Activated CD8-positive, alpha-beta memory T cell treated with anti-CD3 and anti-CD28 coated beads, Interleukin-2, amount 50 U/mL, for 4 hours (primary cell): ENCODE results near the gene PRKACA.

Experiments used
- DNase-seq: peaks from one replicate; pipeline ENCODE4 v3.0.0-alpha.2; 2020

PRKACA gene

DNA sequence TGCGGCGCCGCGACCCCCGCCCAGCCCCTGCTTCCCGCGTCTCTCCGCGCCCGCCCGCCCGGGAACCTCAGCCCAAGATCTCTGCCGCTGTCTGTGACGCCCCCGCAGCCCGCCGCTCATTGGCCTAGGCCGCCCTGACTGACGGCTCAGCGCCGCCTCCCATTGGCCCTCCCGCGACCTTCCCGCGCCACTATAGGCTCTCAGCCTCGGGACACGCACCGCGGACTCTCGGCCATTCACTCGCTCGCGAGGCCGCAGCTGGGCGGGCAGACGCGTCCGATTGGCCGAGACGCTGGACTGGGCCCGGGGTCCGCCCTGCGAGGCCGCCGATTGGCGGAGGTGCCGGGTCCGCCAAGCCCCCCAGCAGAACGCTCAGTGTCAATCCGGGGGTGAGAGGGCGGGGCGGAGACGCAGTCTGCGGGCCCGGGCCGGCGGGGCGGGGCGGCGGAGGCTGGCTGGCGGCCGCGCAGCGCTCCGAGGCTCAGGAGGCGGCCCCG is at the start of gene PRKACA:
PRKACA (minus strand) TSS at position 95 of the 497 bp plus-strand sequence. CDS start 215 bp downstream, outside the sequence.
- peak; percentile 98 for DNase-seq

DNA sequence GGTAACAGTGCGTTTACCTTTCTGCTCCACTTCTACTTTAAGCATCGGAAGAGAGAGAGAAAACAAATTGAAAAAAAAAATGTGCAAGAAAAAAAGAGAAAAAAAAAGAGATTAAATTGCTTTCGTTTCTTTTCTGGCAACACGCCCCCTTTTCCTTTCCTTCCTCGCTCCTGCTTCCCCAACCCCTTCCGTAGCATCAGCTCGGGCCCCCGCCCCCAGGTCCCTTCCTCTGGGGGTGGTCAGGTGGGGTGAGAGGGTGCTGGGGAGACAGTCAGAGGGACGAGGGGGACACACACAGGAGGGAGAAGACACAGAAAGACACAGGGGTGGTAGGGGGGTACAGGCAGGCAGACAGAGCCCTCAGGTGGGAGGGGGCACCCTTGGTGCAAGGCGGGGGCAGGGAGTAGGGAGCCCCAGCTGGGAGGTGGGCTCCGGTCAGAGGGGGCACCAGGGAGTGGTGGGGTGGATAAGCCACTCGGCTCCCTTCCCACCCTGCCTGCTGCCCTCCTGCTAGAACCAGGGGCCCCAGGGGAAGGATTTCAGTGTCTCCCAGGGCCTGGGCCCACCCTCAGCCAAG is 49.5 kb upstream of the PRKACA start:
- DNase-seq, result no peak

DNA sequence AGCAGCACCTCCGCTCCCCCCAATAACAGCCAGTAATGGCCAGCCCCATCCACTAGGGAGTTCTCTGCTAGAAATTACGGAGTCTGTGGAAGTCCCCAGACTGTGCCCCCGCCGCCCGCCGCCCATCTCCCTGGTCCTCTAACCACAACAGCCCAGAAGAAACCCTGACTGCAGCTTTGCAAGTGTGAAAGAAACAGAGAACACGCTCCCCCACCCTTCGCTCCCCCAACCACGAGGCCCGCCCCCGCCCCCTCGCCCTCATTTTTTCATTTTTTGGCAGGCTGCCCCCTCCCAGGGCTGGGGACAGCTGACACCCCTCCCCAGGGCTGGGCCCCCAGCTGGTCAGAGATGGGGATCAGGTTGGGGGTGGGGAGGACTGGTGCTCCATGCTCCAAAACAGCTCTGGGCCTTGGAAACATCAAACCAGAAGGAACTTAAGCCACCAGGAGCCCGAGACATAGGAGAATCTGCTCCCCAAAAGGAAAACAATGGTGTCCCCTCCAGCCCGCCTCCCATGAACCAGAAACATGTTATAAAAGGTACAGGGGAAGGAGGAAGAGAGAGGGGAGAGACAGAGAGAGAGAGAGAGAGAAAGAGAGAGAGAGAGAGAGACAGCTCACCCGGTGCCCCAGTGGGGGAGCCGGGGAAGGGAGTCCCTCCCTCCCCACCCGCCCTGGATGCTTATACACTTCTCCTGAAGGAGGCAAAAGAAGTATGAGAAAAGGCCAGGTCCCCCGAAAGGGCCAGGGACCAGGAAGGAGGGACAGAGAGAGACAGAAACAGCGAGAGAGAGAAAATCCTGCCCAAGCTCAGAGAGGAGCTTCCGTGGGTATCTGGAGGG is 48.6 kb upstream of the PRKACA start:
- no peak for DNase-seq

DNA sequence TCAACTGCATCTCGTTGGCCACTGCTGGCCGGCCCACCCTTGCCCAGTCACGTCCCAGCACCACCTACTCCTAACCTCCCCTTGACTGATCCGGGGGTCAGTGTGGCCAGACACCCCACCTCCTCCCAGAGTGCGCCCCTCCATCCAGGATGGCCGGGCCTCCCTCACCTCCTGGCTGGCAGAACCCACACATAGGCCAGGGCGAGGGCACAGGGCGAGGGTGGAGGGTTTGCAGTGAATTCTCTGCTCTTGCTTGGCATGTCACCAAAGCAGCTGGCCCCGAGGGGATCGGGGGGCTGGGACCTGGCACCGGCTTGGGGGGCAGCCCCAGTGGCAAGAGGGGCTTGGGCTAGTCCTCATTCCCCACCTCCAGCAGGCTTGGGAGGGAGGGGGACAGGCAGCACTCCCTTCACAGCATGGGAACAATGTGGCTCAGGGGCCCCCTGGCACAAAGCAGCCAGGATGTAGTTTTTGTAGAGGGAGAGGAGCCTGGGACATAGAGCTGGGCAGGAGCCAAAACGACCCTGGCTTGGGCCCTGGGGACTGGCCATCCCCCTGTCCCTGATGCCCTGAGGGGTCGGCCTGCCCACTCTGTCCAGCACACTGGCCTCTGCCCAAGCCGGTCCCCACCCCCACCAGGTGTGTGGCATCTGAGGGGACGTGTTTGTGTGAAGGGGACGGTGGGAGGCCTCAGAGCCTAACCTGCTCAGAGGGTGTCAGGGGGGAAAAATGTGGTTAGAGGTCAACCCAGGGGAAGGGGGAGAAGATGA is 47.3 kb upstream of the PRKACA start:
- no peak for DNase-seq

DNA sequence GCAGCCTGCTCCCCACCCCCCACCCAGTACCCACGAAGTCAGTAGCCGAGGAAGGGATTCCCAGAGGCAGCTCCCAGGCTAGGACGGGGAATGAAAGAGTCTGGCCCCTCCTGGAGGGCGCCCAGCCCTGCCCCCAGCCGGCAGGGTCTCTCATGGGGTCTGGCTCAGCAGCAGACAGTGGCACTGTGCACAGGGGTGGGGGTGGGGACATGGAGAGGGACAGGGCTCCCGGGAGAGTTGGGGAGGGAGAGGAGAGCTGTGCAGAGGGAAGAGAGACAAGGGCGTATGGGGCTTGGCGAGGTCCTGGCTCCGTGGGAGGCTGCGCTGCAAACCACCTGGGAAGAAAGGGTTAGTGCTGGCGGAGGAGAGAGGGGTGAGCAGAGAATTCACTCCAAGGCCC is 46.5 kb upstream of the PRKACA start:
- no peak for DNase-seq

DNA sequence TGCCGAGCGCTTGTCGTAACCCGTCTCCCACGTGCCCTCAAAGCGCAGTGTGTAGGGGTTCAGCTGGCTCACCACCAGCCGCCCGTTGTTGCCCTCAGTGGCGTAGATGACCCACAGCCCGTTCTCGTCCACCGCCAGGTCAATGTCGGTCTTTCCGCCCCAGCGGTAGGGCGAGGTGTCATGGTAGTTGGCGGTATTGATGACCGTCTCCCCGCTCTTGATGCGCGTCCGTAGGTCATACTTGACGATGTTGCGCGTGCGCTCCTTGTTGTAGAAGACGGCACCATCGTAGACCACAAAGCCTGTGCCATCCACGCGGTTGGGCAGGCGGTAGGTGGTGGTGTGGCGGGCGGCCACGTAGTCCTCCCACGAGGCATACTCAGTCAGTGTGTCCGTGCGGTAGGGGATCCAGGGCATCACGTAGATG is 45.3 kb upstream of the PRKACA start:
- no peak for DNase-seq

DNA sequence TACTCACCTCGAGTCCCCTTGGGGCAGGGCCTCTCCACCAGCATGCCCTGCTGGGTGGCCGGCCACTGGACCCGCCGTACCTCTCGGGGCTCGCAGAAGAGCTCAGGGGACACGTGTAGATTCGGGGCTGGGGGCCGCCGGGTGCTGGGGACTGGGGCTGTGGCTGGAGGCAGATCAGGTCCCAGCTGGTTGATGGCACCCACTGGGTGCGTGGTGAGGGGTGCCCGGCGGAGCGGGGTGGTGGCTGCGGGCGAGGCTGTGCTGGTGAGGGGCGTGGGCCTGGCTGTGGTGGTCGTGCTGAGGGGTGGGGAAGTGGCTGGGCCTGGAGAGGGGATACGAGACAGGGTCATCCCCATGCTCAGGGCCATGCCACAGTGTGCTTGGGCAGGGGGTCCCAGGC is 43.7 kb upstream of the PRKACA start:
- no peak for DNase-seq

DNA sequence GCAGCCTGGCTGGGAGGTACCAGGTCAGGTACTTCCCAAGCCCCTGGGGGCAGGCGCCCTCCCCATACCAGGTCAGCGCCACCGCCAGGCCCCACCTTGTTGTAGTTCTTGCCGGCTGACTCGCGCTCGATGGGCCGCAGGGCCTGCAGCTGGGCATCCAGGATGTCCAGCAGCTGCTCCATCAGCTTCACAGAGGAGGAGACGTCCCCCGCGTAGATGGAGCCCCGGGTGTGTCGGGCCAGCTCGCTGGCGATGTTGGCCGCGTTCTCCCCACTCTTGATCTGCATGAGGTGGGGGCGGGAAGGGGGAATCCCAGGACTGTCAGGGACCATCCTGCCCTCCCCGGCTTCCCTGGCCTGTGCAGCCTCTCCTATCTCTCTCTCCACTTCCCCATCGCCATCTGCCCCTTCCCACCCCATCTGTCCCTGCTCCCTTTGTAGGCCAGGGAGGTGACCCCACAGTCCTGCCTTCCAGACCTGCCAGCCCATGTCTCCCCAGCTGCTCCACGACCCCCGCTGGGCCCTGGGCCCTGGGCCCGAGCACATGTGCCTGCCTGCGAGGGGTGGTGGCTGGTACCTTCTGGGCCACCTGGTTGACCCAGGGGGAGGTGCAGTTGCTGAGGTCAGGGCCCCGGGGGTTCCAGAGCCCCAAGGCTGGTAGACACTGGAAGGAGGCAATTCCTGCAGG is 42.6 kb upstream of the PRKACA start:
- DNase-seq, result no peak

DNA sequence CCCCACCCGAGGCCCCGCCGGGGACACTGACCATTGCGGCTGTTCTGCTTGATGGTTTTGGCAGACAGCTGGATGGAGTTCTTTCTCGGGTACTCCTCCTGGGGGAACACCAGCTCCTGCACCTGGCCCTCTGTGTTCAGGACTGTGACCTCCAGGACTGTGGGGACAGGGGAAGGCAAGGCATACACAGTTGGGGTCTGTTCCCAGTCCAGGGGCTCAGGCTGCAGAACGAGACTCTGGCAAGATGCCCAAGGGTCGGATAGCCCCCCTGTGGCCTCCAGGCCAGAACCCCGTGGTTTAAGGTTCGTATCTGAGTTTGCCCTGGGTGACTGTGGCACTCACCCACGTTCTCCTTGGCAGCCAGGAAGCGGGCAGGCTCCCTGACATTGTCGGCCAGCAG is 41.5 kb upstream of the PRKACA start:
- DNase-seq, result no peak

DNA sequence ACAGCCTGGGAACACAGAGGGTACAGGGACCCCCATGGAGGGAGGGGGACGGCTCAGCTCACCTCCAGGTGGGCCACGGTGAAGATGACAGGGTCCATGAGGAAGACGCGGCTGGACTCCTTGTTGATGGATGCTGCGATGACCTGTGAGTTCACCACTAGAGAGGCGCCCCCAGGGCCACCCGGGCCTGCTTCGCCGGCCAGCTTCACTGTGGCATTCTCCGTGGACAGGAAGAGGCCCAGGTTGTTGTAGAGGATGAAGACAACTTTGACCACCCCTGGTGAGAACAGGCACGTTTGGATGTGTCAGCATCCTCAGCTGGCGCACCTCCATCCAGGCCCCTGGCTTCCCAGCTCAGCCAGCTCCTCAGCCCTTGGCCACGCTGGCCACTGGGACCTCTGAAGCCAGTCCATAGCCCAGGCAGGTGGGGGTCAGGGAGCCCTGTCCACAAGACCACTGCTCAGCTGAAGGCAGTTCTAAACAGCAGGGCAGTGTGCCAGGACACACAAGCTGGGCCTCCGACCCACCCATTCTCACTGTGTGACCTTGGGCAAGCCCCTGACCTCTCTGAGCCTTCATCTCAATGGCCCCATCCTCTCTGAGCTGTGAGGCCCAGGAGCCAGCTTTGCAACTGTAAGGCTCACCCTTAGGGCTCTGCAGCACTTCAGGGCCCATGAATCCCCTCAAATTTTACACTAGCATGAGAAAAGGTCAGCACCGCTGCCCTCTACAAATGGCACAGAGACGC is 40.9 kb upstream of the PRKACA start:
- no peak for DNase-seq

DNA sequence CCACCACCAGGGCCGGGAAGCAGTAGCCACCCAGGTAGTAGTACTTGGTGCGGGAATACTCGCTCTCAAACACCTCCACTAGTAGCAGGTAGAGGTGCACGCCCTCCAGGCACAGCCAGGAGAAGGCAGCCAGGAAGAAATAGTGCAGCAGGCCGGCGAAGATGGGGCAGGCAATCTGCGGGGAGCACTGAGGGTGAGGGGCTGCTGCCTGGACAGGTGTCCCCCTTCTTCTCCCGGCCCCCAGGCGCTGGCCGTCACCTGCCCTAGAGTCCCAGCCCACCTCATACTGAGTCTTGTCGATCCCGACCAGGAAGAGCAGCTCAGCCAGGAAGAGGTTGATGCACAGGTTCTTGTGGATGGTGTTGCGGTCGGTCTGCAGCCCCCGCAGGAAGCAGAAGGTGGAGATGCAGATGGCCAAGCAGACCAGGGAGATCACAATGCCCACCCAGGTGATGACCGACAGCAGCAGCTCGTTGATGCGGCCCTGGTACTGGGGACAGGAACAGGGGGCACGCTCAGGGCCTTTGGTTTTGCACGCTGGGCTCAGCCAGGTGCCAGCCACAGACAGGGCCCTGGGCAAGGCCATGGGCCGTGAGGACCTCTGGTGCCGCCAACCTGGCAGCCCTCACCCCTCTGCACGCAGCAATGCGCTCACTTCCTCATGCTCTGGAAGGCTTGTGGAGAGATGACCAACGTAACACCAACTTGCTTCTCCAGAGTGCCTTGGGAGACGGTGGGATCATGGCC is 39.6 kb upstream of the PRKACA start:
- DNase-seq, result no peak

DNA sequence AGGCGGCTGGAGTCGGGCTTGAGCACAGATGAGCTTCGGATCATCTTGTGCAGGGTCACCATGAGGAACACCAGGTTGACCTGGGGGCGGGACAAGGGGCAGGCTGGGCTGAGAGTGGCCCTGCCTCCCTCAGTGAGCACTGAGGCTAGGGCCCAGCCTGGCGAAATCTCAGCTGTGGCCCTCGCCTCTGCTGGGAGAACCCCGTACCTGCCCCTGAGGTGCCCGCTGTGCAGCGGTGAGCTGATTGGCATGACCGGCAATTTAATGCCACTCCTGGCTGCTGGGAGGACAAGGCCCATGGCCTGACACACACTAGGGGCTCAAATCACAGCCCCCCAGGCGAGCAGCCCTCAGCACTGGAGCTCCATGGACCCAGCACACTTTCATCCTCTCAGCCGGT is 38.6 kb upstream of the PRKACA start:
- DNase-seq, result no peak

DNA sequence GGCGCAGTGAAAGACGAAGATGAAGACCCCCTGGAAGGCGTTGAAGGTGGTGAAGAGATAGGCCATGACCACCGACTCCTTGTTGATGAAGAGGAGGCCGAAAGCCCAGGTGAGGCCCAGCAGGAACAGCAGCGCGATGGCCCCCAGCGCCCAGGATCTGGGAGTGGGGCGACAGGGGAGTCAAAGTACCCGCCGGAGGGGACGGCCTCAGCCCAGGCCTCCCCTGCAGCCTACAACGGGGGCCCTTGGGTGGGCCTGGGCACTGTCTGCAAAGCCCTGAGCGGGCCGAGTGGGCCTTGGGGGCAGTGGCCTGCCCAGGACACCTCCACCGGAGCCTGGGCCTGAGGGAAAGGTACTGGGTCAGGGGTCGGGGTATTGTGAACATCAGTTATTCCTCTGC is 37.8 kb upstream of the PRKACA start:
- DNase-seq, result no peak

DNA sequence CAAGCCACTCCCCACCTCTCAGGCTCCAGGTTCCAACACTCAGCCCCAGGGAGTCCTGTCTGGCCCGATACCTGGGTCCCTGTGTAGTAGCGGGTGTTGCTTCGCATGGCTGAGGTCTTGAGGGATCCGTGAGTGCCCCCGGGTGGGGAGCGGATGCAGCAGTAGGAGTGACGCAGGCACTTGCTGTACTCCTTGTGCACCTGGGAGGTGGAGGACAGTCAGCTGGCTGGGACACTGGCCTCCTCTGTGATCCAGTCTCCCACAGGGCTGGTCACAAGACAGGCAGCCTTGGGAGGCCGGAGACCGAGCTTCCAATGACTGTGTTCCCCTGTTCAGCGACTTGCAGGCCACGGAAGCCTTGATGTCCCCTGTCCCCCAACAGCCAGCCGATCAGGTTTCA is 35.2 kb upstream of the PRKACA start:
- no peak for DNase-seq

DNA sequence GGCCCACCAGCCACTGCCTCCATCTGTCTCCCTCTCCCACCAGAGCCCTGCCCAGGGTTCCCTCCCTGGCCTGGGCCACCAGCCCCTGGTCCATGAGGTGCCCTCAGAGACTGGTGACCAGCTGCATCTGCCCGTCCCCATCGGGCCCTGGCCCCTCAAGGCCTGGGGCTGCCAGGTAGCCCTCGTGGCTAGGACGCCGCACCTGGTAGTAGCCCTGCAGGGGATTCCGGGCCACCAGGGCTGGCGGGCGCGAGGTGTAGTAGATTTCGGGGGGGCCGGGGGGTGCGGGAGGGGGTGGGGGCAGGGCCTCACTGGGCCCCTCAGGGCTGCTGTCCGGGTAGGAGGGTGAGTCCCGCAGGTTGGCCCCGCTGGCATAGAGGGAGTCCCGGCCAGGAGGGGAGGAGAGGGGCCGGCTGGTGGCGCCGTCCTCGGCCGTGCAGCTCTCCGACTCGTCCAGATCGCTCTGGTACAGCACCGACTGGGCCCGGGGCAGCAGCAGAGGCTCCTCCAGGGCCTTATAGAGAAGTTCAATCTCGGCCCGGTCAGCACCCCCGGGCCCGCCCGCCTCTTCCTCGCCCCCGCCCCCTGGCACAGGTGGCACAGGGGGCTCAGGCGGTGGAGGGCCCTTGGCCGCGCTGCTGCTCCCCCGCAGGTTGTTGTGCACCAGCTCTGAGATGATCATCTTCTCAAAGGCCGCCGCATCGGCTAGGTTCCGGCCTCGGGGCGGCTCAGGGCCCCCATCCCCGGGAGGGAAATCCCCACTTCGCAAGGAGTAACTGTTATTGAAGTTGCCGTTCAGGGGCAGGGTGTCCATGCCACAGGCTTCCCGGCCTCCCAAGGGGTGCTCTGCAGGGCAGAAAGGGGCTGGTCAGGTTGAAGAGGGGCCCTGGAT is 33.5 kb upstream of the PRKACA start:
- DNase-seq, result no peak

DNA sequence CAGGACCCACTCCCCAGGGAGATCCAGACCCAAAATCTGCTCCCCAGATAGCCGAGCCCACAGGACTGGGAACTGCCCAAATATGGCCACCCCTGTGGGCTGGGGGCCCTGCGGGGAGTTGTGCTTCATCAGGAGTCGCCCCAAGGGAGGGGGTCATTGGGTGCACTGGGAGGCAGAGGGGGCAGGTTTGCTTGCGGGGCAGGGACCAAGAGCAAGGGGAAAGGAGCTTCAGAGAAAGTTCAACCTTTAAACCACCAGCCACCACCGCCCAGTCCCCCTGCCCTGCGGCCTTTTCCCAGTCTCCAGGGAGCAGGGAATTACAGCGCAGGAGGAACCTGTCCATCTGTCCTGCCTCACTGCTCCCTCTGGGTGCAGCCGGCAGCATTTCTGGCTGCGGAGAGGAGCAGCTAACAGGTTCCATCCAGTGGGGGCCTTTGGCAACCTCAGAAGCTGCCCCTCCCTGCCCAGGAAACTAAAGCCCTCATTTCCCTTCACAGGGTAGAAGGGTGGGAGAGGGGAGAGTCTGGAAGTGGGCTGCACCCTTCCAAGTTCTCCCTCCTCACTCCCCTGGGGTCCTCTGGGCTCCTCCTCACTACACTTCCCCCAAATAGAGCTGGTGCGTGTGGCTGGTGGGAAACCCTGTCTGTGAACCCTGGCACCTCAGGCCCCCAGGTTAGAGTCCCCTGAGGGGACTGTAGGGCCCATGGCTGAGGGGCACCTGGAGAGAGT is 32.6 kb upstream of the PRKACA start:
- no peak for DNase-seq

DNA sequence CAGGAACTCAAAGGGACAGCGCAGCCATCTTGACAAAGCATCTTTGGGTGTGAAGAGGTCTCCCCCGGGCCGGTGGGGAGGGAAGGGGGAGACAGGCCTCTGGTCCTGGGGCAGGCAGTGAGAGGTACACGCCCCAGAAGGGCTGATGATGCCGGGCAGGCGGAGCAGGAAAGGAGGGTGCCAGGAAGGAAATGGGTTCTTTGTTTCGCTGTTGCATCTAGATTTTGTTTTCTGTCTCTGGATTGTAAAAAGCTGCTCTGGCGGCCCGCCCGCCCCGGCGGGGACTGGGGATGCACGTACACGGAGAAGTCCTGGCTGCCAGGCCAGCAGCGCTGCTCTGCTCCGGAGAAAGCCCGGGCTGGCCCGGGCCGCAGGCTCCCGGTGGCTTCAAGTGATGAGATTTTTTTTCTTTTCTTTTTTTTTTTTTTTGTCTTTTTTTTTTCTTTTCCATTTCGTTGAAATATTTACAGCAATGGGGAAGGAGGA is 32.0 kb upstream of the PRKACA start:
- peak; percentile 51 for DNase-seq

DNA sequence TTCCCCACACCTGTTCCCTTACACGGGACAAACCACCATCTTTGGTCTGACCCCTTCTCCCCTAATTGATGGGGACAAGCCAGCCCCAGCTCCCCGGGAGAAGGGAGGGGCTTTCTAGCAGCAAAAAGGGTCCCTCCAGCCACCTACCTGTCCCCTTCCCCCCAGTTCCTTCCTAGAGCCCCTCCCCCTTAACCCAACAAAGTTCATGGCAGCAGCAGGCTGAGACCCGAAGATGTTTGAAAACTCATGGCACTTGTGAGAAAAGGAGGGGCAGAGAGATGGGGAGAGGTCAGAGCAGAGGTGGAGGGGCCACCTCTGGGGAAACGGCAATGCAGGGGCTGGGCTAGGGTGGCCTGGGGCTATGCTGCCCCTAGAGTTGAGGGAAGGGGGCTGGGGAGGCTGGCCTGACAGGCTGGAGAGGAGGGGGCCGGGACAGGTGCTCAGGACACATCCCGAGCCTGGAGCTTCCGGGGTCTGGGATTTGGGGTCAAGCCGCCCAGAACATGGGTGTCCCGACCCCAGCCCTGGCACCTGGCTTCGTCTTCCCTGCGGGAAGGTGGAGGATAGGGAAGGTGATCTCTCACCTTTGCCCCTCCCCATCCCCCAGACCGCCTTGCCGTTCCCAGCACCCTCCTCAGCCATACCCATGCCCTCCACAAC is 31.3 kb upstream of the PRKACA start:
- DNase-seq, result no peak
